ENCODE measurements around the gene GARIN5A. TPM values are rescaled to one million over a fixed set of nuclear protein-coding genes. Genes with fewer than 3 reads are reported as not detected.
A peak's percentile ranks its signal among the peaks of the same experiment; 100 is the strongest.

The GARIN5A gene
- total RNA-seq, 1 experiment from 2014 or later: 8.2 TPM

GRCh38 chr19:50422397-50423278 is 54.0 kb downstream of the GARIN5A start:
- H3K27ac Mint-ChIP-seq: no peak overlapping the region
- no peak for DNase-seq (ENCODE audit: low spot score)
- POLR2A ChIA-PET: no interaction called here
- peaks cover 18% of the 10 kb centered on the region for H3K4me1 Mint-ChIP-seq
- no peaks in the 10 kb centered on the region for H3K27me3 Mint-ChIP-seq (ENCODE audit: low read depth)
- H3K4me3 Mint-ChIP-seq: no peak overlapping the region
- peak; percentile 41; the same call in 1 of the 2 replicates for TF ChIP-seq ZNF121 (CRISPR knock-in tag; IDR thresholded peaks at IDR 0.05)
- no peak for TF ChIP-seq GTF2I (CRISPR knock-in tag; conservative IDR thresholded peaks at IDR 0.05)
- H3K9me3 Mint-ChIP-seq: no peaks in the 10 kb centered on the region
- CTCF ChIA-PET: no interaction called here
- ATAC-seq: no peak
- H3K36me3 Mint-ChIP-seq: peaks cover 4% of the 10 kb centered on the region; the same call in 1 of the 2 replicates

- TF ChIP-seq ATF6 (CRISPR knock-in tag; IDR thresholded peaks at IDR 0.05) (no peak), ZSCAN18 (CRISPR knock-in tag; IDR thresholded peaks at IDR 0.05) (no peak), HMGXB4 (CRISPR knock-in tag; IDR thresholded peaks at IDR 0.05) (no peak), CREM (CRISPR knock-in tag; IDR thresholded peaks at IDR 0.05) (no peak), SOX15 (CRISPR knock-in tag; IDR thresholded peaks at IDR 0.05) (no peak), ZMAT4 (CRISPR knock-in tag; IDR thresholded peaks at IDR 0.05) (no peak), IRF2 (CRISPR knock-in tag; IDR thresholded peaks at IDR 0.05; ENCODE audit: borderline replicate concordance, low read depth) (no peak), ZNF671 (CRISPR knock-in tag; IDR thresholded peaks at IDR 0.05) (no peak), ETV6 (CRISPR knock-in tag; IDR thresholded peaks at IDR 0.05) (no peak), TCF7 (CRISPR knock-in tag; IDR thresholded peaks at IDR 0.05; ENCODE audit: low read depth) (no peak), RELA (CRISPR knock-in tag; IDR thresholded peaks at IDR 0.05; ENCODE audit: borderline replicate concordance) (no peak), MLX (CRISPR knock-in tag; IDR thresholded peaks at IDR 0.05) (no peak), ATF3 (CRISPR knock-in tag; conservative IDR thresholded peaks at IDR 0.05) (no peak), KAT7 (CRISPR knock-in tag; IDR thresholded peaks at IDR 0.05; ENCODE audit: borderline replicate concordance) (no peak), MYBL2 (CRISPR knock-in tag; IDR thresholded peaks at IDR 0.05) (no peak), SMAD4 (CRISPR knock-in tag; IDR thresholded peaks at IDR 0.05) (no peak), STAT6 (CRISPR knock-in tag; conservative IDR thresholded peaks at IDR 0.05; ENCODE audit: low read depth) (no peak), ELF4 (CRISPR knock-in tag; IDR thresholded peaks at IDR 0.05; ENCODE audit: low read depth) (no peak), GRHL2 (CRISPR knock-in tag; IDR thresholded peaks at IDR 0.05; ENCODE audit: insufficient replicate concordance, severe bottlenecking) (no peak)
- no peak overlapping the region; the same call in 1 of the 2 replicates for H3K4me3 Mint-ChIP-seq
- H3K36me3 Mint-ChIP-seq: peaks cover 4% of the 10 kb centered on the region; the same call in 1 of the 2 replicates
- ATAC-seq (no peak), DNase-seq (ENCODE audit: low spot score) (no peak)
- no peaks in the 10 kb centered on the region for H3K9me3 Mint-ChIP-seq
- H3K27me3 Mint-ChIP-seq (ENCODE audit: low read depth): no peaks in the 10 kb centered on the region
- POLR2A ChIA-PET: no interaction called here
- H3K27ac Mint-ChIP-seq: no peak overlapping the region
- H3K4me1 Mint-ChIP-seq: peaks cover 18% of the 10 kb centered on the region
- CTCF ChIA-PET: interaction anchor here (0.9 kb wide), 1 partner anchor 45 kb away, joined by 3 read pairs; no protein-coding TSS in a partner anchor
Observed at GRCh38 chr19:50420808-50421207, 55.8 kb downstream of the GARIN5A start.

Measured in WTC11 (cell line).